SK-N-SH (cell line): ENCODE measurements around the gene SPATA33. TPM values are rescaled to one million over a fixed set of nuclear protein-coding genes. Genes with fewer than 3 reads are reported as not detected.

ENCODE experiments used
- CTCF ChIA-PET: fragments of 300-600, 350-600 bp; formaldehyde crosslinking; extraction: SDS; loops from one replicate; lab custom pipeline; 2021; lab: Yijun Ruan, JAX
- POLR2A ChIA-PET: fragments of 350-600 bp; sonication (Branson Sonifier 250); formaldehyde crosslinking; extraction: SDS; loops from one replicate; lab custom pipeline; 2020; ENCODE audit warnings: antibody characterized with exemption, inconsistent platforms; lab: Yijun Ruan, JAX
- DNase-seq: peaks from one replicate; pipeline ENCODE4 v3.0.0; 2012
- H2AFZ ChIP-seq: fragments of 200-600 bp; sonication (generic); 2 replicates; pipeline ENCODE4 v1.8.1; 2016; ENCODE audit warnings: antibody characterized with exemption, mild to moderate bottlenecking, low read depth
- H3F3A ChIP-seq: fragments of 200-600 bp; sonication (generic); replicated peaks from 2 replicates; pipeline ENCODE3; 2016; ENCODE audit warnings: antibody characterized with exemption, mild to moderate bottlenecking; ENCODE audit not compliant: insufficient read depth
- H3K27ac ChIP-seq, 2 experiments: fragments of 200-500 bp in 1 of 2; fragments of 200-600 bp in 1 of 2; sonication (Bioruptor generic) in 1 of 2; sonication (generic), shearing (Covaris generic) in 1 of 2; 2 replicates each; pipeline versions ENCODE4 v1.5.1 to v1.6.1; 2014 to 2016; ENCODE audit warnings: low read depth in 2 of 2, inconsistent platforms in 1 of 2, low read length in 1 of 2, mild to moderate bottlenecking in 1 of 2, mixed read lengths in 1 of 2
- H3K27me3 ChIP-seq: fragments of 200-600 bp; sonication (generic), shearing (Covaris generic); 2 replicates; pipeline ENCODE4 v1.6.1; 2016; ENCODE audit warnings: mixed run types; ENCODE audit not compliant: insufficient read depth
- H3K36me3 ChIP-seq, 2 experiments: fragments of 200-500 bp in 1 of 2; fragments of 200-600 bp in 1 of 2; sonication (Bioruptor generic) in 1 of 2; sonication (generic) in 1 of 2; replicated peaks in 1 of 2; 2 replicates each; pipeline versions ENCODE3 to v1.5.1; 2014 to 2016; ENCODE audit warnings: low read length in 1 of 2, mild to moderate bottlenecking in 1 of 2; ENCODE audit not compliant: insufficient read depth in 2 of 2, control insufficient read depth in 1 of 2
- H3K4me1 ChIP-seq, 2 experiments: fragments of 200-500 bp in 1 of 2; fragments of 200-600 bp in 1 of 2; sonication (Bioruptor generic) in 1 of 2; sonication (generic), shearing (Covaris generic) in 1 of 2; 2 replicates each; pipeline versions ENCODE4 v1.5.1 to v1.6.1; 2014 to 2016; ENCODE audit warnings: low read depth in 1 of 2, low read length in 1 of 2, mixed run types in 1 of 2; ENCODE audit not compliant: insufficient read depth in 2 of 2, control insufficient read depth in 1 of 2
- H3K4me2 ChIP-seq: fragments of 200-600 bp; sonication (generic), shearing (Covaris generic); 2 replicates; pipeline ENCODE4 v1.6.1; 2017; ENCODE audit warnings: mixed run types
- H3K4me3 ChIP-seq, 2 experiments: fragments of 200-500 bp in 1 of 2; fragments of 200-600 bp in 1 of 2; sonication (Bioruptor generic) in 1 of 2; sonication (generic), shearing (Covaris generic) in 1 of 2; 2 replicates each; pipeline versions ENCODE4 v1.5.1 to v1.8.1; 2014 to 2016; ENCODE audit warnings: low read depth in 2 of 2, inconsistent platforms in 1 of 2, low read length in 1 of 2, mild to moderate bottlenecking in 1 of 2, mixed read lengths in 1 of 2, moderate library complexity in 1 of 2
- H3K79me2 ChIP-seq: fragments of 200-600 bp; sonication (generic); 2 replicates; pipeline ENCODE4 v1.8.1; 2017; ENCODE audit warnings: mild to moderate bottlenecking; ENCODE audit not compliant: insufficient read depth
- H3K9ac ChIP-seq: fragments of 200-600 bp; sonication (generic); 2 replicates; pipeline ENCODE4 v1.6.1; 2017; ENCODE audit warnings: mixed run types
- H3K9me2 ChIP-seq: fragments of 200-600 bp; sonication (generic); 2 replicates; pipeline ENCODE4 v1.6.1; 2017; ENCODE audit warnings: mixed run types
- H3K9me3 ChIP-seq: fragments of 200-600 bp; sonication (generic); 2 replicates; pipeline ENCODE4 v1.6.1; 2017; ENCODE audit warnings: mixed run types, mild to moderate bottlenecking, moderate library complexity
- H4K20me1 ChIP-seq: fragments of 200-600 bp; sonication (generic); 2 replicates; pipeline ENCODE4 v1.6.1; 2017; ENCODE audit warnings: mild to moderate bottlenecking, mixed run types; ENCODE audit not compliant: insufficient read depth
- EZH2phosphoT487 ChIP-seq: fragments of 200-600 bp; sonication (generic); IDR thresholded peaks from 2 replicates; pipeline ENCODE4 v1.6.1; 2017; ENCODE audit warnings: low read depth, mixed run types, mild to moderate bottlenecking, antibody characterized with exemption, moderate library complexity, borderline replicate concordance
- FOSL2 ChIP-seq: IDR thresholded peaks from 2 replicates; pipeline ENCODE4 v1.4.0; 2012; ENCODE audit warnings: low read depth, mild to moderate bottlenecking, moderate library complexity, borderline replicate concordance
- FOXJ3 ChIP-seq: sonication (generic); formaldehyde crosslinking; IDR thresholded peaks from 2 replicates; pipeline ENCODE4 v1.5.1; 2020; ENCODE audit warnings: mild to moderate bottlenecking, missing genetic modification reagents
- JUND ChIP-seq: IDR thresholded peaks from 2 replicates; pipeline ENCODE4 v1.4.0; 2012
- MAX ChIP-seq: IDR thresholded peaks from 2 replicates; pipeline ENCODE4 v1.4.0; 2012; ENCODE audit warnings: low read depth
- MEF2A ChIP-seq: IDR thresholded peaks from 2 replicates; pipeline ENCODE4 v1.4.0; 2012; ENCODE audit warnings: low read depth, borderline replicate concordance
- MXI1 ChIP-seq: IDR thresholded peaks from 2 replicates; pipeline ENCODE4 v1.6.1; 2012; ENCODE audit warnings: mild to moderate bottlenecking, low read depth, low read length, improper control_type of control experiment
- NFIC ChIP-seq: IDR thresholded peaks from 2 replicates; pipeline ENCODE4 v1.4.0; 2012; ENCODE audit warnings: borderline replicate concordance
- RAD21 ChIP-seq: IDR thresholded peaks from 2 replicates; pipeline ENCODE4 v1.6.1; 2012; ENCODE audit warnings: mild to moderate bottlenecking, low read length
- RCOR1 ChIP-seq: fragments of 150-350 bp; IDR thresholded peaks from 2 replicates; pipeline ENCODE4 v1.6.1; 2017; ENCODE audit warnings: antibody characterized with exemption, low read length
- REST ChIP-seq: IDR thresholded peaks from 2 replicates; pipeline ENCODE4 v1.6.1; 2012; ENCODE audit warnings: mild to moderate bottlenecking, low read depth, low read length, moderate library complexity
- RFX5 ChIP-seq: IDR thresholded peaks from 2 replicates; pipeline ENCODE4 v1.6.1; 2012; ENCODE audit warnings: mild to moderate bottlenecking, improper control_type of control experiment, low read length
- RXRA ChIP-seq: IDR thresholded peaks from 2 replicates; pipeline ENCODE4 v1.4.0; 2012; ENCODE audit warnings: low read depth, mild to moderate bottlenecking, borderline replicate concordance
- SIN3A ChIP-seq: IDR thresholded peaks from 2 replicates; pipeline ENCODE4 v1.6.1; 2012; ENCODE audit warnings: low read depth, mild to moderate bottlenecking, low read length, moderate library complexity, borderline replicate concordance
- TEAD4 ChIP-seq: IDR thresholded peaks from 2 replicates; pipeline ENCODE4 v1.4.0; 2012; ENCODE audit warnings: mild to moderate bottlenecking, borderline replicate concordance; ENCODE audit not compliant: insufficient read depth
- ZBTB33 ChIP-seq: IDR thresholded peaks from 2 replicates; pipeline ENCODE4 v1.4.0; 2012; ENCODE audit warnings: low read depth, borderline replicate concordance
- WGBS: methylation state at CpG from one replicate; pipeline ENCODE4 v1.1.6; 2017; ENCODE audit warnings: low lambda C conversion rate; 5-methylcytosine and 5-hydroxymethylcytosine counted together
- polyA plus RNA-seq, 3 experiments: library from polyadenylated mRNA; depleted of rRNA; stranded (reverse); fragments of >200 nt; gene quantifications; 2 replicates each; pipeline ENCODE4 v1.2.3, GENCODE V29; 2012

Gene SPATA33
- polyA plus RNA-seq, 1 of the 3 experiments (the other 2 are of a cell fraction), result 7.2 TPM

- TF ChIP-seq NFIC (no peak), ZBTB33 (no peak), MEF2A (no peak), FOSL2 (no peak)
- TF ChIP-seq, all 33 proteins: peak for 0
Measured at GRCh38 chr16:89618109-89618998, 39.3 kb upstream of the SPATA33 start (continued).

- Histone ChIP-seq H3K9me2 (no peaks in the 10 kb centered on the region), H3F3A (peaks cover 6% of the 10 kb centered on the region), H3K4me3 (no peak overlapping the region), H3K4me2 (no peak overlapping the region), H3K4me1 (no peaks in the 10 kb centered on the region; a peak in 1 of 4 replicates), H3K27me3 (no peaks in the 10 kb centered on the region), H3K9ac (no peak overlapping the region), H4K20me1 (no peaks in the 10 kb centered on the region), H2AFZ (no peak overlapping the region), H3K9me3 (no peaks in the 10 kb centered on the region), H3K27ac (no peak overlapping the region), H3K36me3 (no peaks in the 10 kb centered on the region), H3K79me2 (no peaks in the 10 kb centered on the region)
- POLR2A ChIA-PET, result no interaction called here
- TF ChIP-seq RFX5, result no peak
- no peak for TF ChIP-seq EZH2phosphoT487
- TF ChIP-seq SIN3A, result no peak
- no peak for TF ChIP-seq MXI1
- TF ChIP-seq FOXJ3 (CRISPR knock-in tag), result no peak
- TF ChIP-seq TEAD4, result no peak
- no peak for TF ChIP-seq MAX
- DNase-seq, result no peak
- CTCF ChIA-PET, result interaction anchor here (0.6 to 1.5 kb wide), 2 partner anchors 9 to 22 kb away, joined by 3 to 4 read pairs; no protein-coding TSS in a partner anchor
- 83% methylated on average over 9 of the region's 12 CpGs for WGBS
Measured at GRCh38 chr16:89619840-89620239, 37.8 kb upstream of the SPATA33 start.

- Histone ChIP-seq H3K4me3 (no peak overlapping the region), H3F3A (peaks cover 6% of the 10 kb centered on the region), H3K27ac (no peak overlapping the region), H3K9me2 (no peaks in the 10 kb centered on the region), H4K20me1 (no peaks in the 10 kb centered on the region), H3K4me1 (no peaks in the 10 kb centered on the region; a peak in 1 of 4 replicates), H2AFZ (no peak overlapping the region), H3K9ac (no peak overlapping the region), H3K79me2 (no peaks in the 10 kb centered on the region), H3K36me3 (no peaks in the 10 kb centered on the region), H3K4me2 (no peak overlapping the region), H3K9me3 (no peaks in the 10 kb centered on the region), H3K27me3 (no peaks in the 10 kb centered on the region)
- no peak for DNase-seq
- 83% methylated on average over 9 of the region's 16 CpGs for WGBS
- CTCF ChIA-PET, result interaction anchor here (0.6 to 1.5 kb wide), 2 partner anchors 9 to 21 kb away, joined by 3 to 4 read pairs; no protein-coding TSS in a partner anchor
- POLR2A ChIA-PET, result no interaction called here
- TF ChIP-seq MAX (no peak), RXRA (no peak), REST (no peak), RAD21 (no peak), JUND (no peak), RCOR1 (no peak), ZBTB33 (no peak), NFIC (no peak)
Measured at GRCh38 chr16:89620406-89620841, 37.2 kb upstream of the SPATA33 start.
